GM13977 (cell line): Measurements from ENCODE around the gene GTSF1L.

Experiments
- DNase-seq: peaks from one replicate; pipeline ENCODE4 v3.0.0; 2012; ENCODE audit warnings: low spot score
- CTCF ChIP-seq: IDR thresholded peaks from 2 replicates; pipeline ENCODE4 v1.5.1; 2012; ENCODE audit warnings: mild to moderate bottlenecking, control low read depth; ENCODE audit not compliant: insufficient read depth; ENCODE audit errors: extremely low read depth, missing control alignments
- in situ Hi-C: fragments of 300-500 bp; cut with MboI; formaldehyde crosslinking; loops from one replicate; pipeline ENCODE4 v1.12.0; 2022; ENCODE audit warnings: low sequenced_read_pairs, low pct_unique_long_range_greater_than_20kb, mixed read lengths, inconsistent platforms; ENCODE audit not compliant: unreplicated experiment

The GTSF1L gene

GRCh38 chr20:43752561-43753301, 25.9 kb upstream of the GTSF1L start:
- DNase-seq: peak; percentile 64
- in situ Hi-C loops: loop anchor here (5.0 to 10.0 kb wide), 2 partner anchors 82 to 325 kb away; no protein-coding TSS in a partner anchor

GRCh38 chr20:43752051-43752360, 25.2 kb upstream of the GTSF1L start:
- DNase-seq: no peak
- in situ Hi-C loops: loop anchor here (5.0 to 10.0 kb wide), 2 partner anchors 83 to 325 kb away; no protein-coding TSS in a partner anchor
- no peak for TF ChIP-seq CTCF

More at GRCh38 chr20:43752561-43753301, 25.9 kb upstream of the GTSF1L start:
- no peak for TF ChIP-seq CTCF

GRCh38 chr20:43751167-43752050, 24.6 kb upstream of the GTSF1L start:
- TF ChIP-seq CTCF: no peak
- in situ Hi-C loops: loop anchor here (5.0 to 10.0 kb wide), 2 partner anchors 83 to 326 kb away; no protein-coding TSS in a partner anchor
- peak; percentile 89 for DNase-seq

- DNase-seq: no peak
- TF ChIP-seq CTCF: no peak
- in situ Hi-C loops: loop anchor here (5.0 to 10.0 kb wide), 2 partner anchors 84 to 327 kb away; no protein-coding TSS in a partner anchor
Measured at GRCh38 chr20:43750774-43751166, 24.0 kb upstream of the GTSF1L start.

- in situ Hi-C loops: loop anchor here (5.0 to 10.0 kb wide), 2 partner anchors 85 to 327 kb away; no protein-coding TSS in a partner anchor
- DNase-seq: peak; percentile 77
- TF ChIP-seq CTCF: peak; percentile 99
Measured at GRCh38 chr20:43749734-43750294, 23.0 kb upstream of the GTSF1L start.

GRCh38 chr20:43748274-43748673, 21.5 kb upstream of the GTSF1L start:
- no peak for TF ChIP-seq CTCF
- no peak for DNase-seq
- in situ Hi-C loops: no loop called here
